Stimulated activated CD8-positive, alpha-beta memory T cell treated with anti-CD3 and anti-CD28 coated beads, Interleukin-7, amount 100 ng/mL, for 1 hour (primary cell): ENCODE results near the gene ENGASE.

Experiments used
- DNase-seq, 2 donors: peaks; one replicate each; pipeline ENCODE4 v3.0.0-alpha.2; 2020; ENCODE audit warnings: low read depth in 2 of 2

ENGASE gene

GRCh38 chr17:79113699-79114457, 39.3 kb downstream of the ENGASE start:
- DNase-seq, result no peak

GRCh38 chr17:79114458-79115301, 40.1 kb downstream of the ENGASE start:
- no peak for DNase-seq

- DNase-seq, result no peak
Measured at GRCh38 chr17:79115487-79115886, 40.9 kb downstream of the ENGASE start.

- DNase-seq, result no peak
Measured at GRCh38 chr17:79116575-79117368, 42.1 kb downstream of the ENGASE start.

- DNase-seq, result no peak
Measured at GRCh38 chr17:79117905-79118487, 43.4 kb downstream of the ENGASE start.

GRCh38 chr17:79118924-79119323, 44.3 kb downstream of the ENGASE start:
- no peak for DNase-seq

- DNase-seq, result no peak
Measured at GRCh38 chr17:79120259-79120658, 45.6 kb downstream of the ENGASE start.

GRCh38 chr17:79123988-79124387, 49.4 kb downstream of the ENGASE start:
- DNase-seq, result no peak

- DNase-seq, result no peak
Measured at GRCh38 chr17:79124513-79125209, 50.0 kb downstream of the ENGASE start.

- no peak for DNase-seq
Measured at GRCh38 chr17:79125503-79125902, 50.9 kb downstream of the ENGASE start.

- no peak for DNase-seq
Measured at GRCh38 chr17:79126139-79126538, 51.5 kb downstream of the ENGASE start.

GRCh38 chr17:79127534-79128135, 53.0 kb downstream of the ENGASE start:
- no peak for DNase-seq

GRCh38 chr17:79129523-79129922, 54.9 kb downstream of the ENGASE start:
- no peak for DNase-seq

- DNase-seq, result no peak
Measured at GRCh38 chr17:79130536-79131273, 56.1 kb downstream of the ENGASE start.

GRCh38 chr17:79131274-79131635, 56.6 kb downstream of the ENGASE start:
- no peak for DNase-seq

- no peak for DNase-seq
Measured at GRCh38 chr17:79131701-79132100, 57.1 kb downstream of the ENGASE start.

GRCh38 chr17:79132271-79133064, 57.8 kb downstream of the ENGASE start:
- no peak for DNase-seq

GRCh38 chr17:79133214-79133613, 58.6 kb downstream of the ENGASE start:
- DNase-seq, result no peak

GRCh38 chr17:79133985-79134384, 59.4 kb downstream of the ENGASE start:
- no peak for DNase-seq
